Omental fat pad (tissue), 4 donors: ENCODE results near the gene UBTD1. TPM values are rescaled to one million over a fixed set of nuclear protein-coding genes. Genes with fewer than 3 reads are reported as not detected.
A peak's percentile ranks its signal among the peaks of the same experiment; 100 is the strongest.

Experiments
- ATAC-seq: fragments of 150-250 bp; one replicate; pipeline ENCODE4 v1.9.1; 2016; ENCODE audit warnings: mild to moderate bottlenecking, moderate library complexity; ENCODE audit not compliant: low FRiP score
- DNase-seq: peaks from one replicate; pipeline ENCODE4 v3.0.0-alpha.2; 2019; ENCODE audit warnings: low spot score
- total RNA-seq, 4 donors: library from RNA; depleted of rRNA; stranded (reverse); fragments of >200 nt; gene quantifications; one replicate each; pipeline ENCODE4 v1.1.0, GENCODE V29; 2016
- TF ChIP-seq, protein P1 (sequence below), 3 donors: fragments of 450-650 bp; IDR thresholded peaks; one replicate each; pipeline ENCODE4 v1.5.1; 2016 to 2017; ENCODE audit warnings: antibody characterized with exemption in 3 of 3, mild to moderate bottlenecking in 3 of 3, moderate library complexity in 2 of 3

Gene UBTD1
- total RNA-seq, 4 donors from 2014 or later, result 15.6 to 22.8 (median 19.2) TPM

DNA sequence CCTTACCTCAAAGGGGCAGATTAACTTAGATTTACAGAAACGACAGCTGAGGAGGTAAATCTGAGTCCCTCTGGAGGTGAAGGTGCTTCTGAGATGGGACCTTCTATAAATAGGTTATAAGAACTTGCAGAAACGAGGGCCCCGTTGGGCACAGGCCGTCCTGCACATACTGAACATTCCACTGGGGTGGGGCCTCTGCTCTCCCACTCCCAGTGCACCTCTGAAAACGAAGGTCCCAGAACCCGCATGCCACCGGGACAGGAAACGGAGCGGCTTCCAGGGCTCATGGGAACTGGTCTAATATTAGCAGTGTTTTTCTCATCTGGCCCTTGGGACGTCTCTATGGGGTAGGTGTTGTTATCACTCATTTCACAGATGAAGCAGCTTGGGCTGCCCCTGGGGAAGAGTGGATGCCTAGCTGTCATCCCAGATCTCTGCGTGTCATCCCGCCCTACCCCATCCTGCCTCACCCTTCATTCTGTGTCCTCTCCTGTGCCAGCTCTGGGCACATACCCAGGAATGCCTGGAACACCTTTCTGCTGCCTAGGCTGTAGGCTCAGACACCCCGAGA lies 110.4 kb downstream of the UBTD1 start:
- no peak for DNase-seq
- ATAC-seq, result no peak
- TF ChIP-seq, protein P1, sequence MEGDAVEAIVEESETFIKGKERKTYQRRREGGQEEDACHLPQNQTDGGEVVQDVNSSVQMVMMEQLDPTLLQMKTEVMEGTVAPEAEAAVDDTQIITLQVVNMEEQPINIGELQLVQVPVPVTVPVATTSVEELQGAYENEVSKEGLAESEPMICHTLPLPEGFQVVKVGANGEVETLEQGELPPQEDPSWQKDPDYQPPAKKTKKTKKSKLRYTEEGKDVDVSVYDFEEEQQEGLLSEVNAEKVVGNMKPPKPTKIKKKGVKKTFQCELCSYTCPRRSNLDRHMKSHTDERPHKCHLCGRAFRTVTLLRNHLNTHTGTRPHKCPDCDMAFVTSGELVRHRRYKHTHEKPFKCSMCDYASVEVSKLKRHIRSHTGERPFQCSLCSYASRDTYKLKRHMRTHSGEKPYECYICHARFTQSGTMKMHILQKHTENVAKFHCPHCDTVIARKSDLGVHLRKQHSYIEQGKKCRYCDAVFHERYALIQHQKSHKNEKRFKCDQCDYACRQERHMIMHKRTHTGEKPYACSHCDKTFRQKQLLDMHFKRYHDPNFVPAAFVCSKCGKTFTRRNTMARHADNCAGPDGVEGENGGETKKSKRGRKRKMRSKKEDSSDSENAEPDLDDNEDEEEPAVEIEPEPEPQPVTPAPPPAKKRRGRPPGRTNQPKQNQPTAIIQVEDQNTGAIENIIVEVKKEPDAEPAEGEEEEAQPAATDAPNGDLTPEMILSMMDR (IDR thresholded peaks at IDR 0.05), result no peak

DNA sequence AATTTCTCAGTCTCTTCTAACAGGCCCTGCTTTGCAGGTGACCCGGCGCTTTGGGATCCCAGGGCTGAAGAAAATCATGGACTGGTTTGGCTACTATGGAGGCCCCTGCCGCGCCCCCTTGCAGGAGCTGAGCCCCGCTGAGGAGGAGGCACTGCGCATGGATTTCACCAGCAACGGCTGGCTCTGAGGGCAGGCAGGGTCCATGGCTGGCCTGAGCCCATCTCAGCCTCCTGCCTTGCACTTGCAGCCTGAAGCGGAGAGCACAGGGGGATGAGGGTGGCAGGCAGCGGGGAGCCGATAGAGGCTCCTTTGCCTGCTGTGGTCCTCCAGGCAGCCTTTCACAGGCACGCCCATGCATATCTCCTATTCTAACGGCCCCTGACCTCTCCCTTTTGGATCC lies 112.7 kb downstream of the UBTD1 start:
- TF ChIP-seq, protein P1 (IDR thresholded peaks at IDR 0.05), result no peak
- DNase-seq (no peak), ATAC-seq (no peak)

DNA sequence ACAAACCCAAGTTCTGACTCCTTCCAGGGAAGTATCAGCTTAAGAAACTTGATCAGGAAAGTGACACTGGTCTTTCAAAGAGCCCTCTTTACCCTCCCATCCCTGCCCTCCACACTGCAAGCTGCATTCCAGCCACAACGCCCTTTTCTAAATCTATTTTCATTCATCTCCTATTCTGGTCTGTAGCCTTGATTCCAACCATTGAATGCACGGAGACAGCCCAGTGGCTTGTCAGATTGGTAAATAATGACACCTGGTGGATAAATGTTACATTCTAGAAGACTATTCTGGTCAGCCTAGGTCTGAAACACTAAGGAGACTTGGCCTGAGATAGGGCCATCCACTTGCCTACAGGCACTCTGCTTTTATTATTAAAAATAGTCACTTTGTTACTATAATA lies 113.7 kb downstream of the UBTD1 start:
- ATAC-seq (peak; percentile 81), DNase-seq (no peak)
- TF ChIP-seq, protein P1 (IDR thresholded peaks at IDR 0.05), result peak in 1 of 3 donors; percentile 24

DNA sequence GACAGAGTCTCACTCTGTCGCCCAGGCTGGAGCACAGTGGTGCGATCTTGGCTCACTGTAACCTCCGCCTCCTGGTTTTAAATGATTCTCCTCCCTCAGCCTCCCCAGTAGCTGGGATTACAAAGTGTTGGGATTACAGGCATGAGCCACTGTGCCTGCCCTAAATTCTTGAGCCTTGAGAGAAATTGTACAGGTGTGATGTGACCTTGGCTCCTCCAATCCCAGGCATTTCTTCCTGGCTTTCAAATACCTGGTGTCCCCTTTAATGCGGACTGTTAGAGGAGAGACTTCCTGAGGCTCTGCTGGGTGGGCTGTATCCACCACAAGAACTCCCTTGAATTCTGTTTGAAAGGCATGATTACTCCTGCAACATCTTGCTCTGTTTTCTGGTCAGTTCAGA lies 119.6 kb downstream of the UBTD1 start:
- DNase-seq (no peak), ATAC-seq (no peak)
- TF ChIP-seq, protein P1 (IDR thresholded peaks at IDR 0.05), result no peak

DNA sequence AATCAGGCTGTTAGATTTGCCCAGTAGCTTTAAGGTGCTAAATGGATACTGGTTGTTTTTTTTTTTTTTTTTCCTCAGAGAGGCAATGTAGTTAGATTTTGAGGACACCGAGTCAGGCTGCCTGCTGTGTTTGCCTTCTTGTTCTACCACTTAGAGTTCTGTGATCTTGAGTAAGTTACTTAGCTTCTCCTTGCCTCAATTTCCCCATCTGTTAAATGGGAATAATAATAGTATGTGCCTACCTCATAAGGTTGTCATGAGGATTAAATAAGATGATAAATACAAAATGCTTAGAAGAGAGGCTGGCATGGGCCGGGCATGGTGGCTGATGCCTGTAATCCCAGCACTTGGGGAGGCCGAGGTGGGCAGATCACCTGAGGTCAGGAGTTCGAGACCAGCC lies 120.0 kb downstream of the UBTD1 start:
- TF ChIP-seq, protein P1 (IDR thresholded peaks at IDR 0.05), result no peak
- ATAC-seq, result no peak
- DNase-seq, result no peak

Other genes starting within 250 kb of the UBTD1 start
- 10 to 100 TPM in 1 of 4 donors, 1 to 10 TPM in 3; 4.5 to 19.4 (median 5.3) TPM for gene ARHGAP19, start 206.3 kb upstream of the UBTD1 start, total RNA-seq
- gene FRAT1, start 179.7 kb upstream of the UBTD1 start, total RNA-seq, result 10 to 100 TPM in 1 of 4 donors, 1 to 10 TPM in 3; 4.2 to 22.9 (median 5.9) TPM
- 10 to 100 TPM in 3 of 4 donors, 1 to 10 TPM in 1; 8.4 to 32.9 (median 14.2) TPM for gene FRAT2, start 164.2 kb upstream of the UBTD1 start, total RNA-seq
- gene RRP12, start 97.6 kb upstream of the UBTD1 start, total RNA-seq, result 10 to 100 TPM; 14.2 to 89.3 (median 18.7) TPM
- 100 to 1,000 TPM; 158 to 217 (median 207) TPM for gene PGAM1, start 72.7 kb upstream of the UBTD1 start, total RNA-seq
- gene EXOSC1, start 52.9 kb upstream of the UBTD1 start, total RNA-seq, result 10 to 100 TPM; 17.4 to 25.9 (median 21.3) TPM
- 10 to 100 TPM; 27.7 to 43.5 (median 34.4) TPM for gene ZDHHC16, start 52.7 kb upstream of the UBTD1 start, total RNA-seq
- gene MMS19, start 502 bp upstream of the UBTD1 start, total RNA-seq, result 100 to 1,000 TPM in 1 of 4 donors, 10 to 100 TPM in 3; 44.4 to 117 (median 64.7) TPM
- gene ANKRD2, start 73.9 kb downstream of the UBTD1 start, total RNA-seq, result 1 to 10 TPM in 1 of 4 donors, not detected in 3; 2.7 TPM
- gene HOGA1, start 85.5 kb downstream of the UBTD1 start, total RNA-seq, result 10 to 100 TPM in 1 of 4 donors, 1 to 10 TPM in 3; 3.3 to 11.7 (median 7.6) TPM
- gene C10orf62, start 90.8 kb downstream of the UBTD1 start, total RNA-seq, result 1 to 10 TPM in 1 of 4 donors, under 1 TPM in 1, not detected in 2; 0.88 to 1.2 TPM
- 1 to 10 TPM in 3 of 4 donors, under 1 TPM in 1; 0.36 to 5.3 (median 2.5) TPM for gene MORN4, start 134.6 kb downstream of the UBTD1 start, total RNA-seq
- gene PI4K2A, start 141.7 kb downstream of the UBTD1 start, total RNA-seq, result 10 to 100 TPM; 11.7 to 33.9 (median 17.8) TPM
- gene AVPI1, start 188.3 kb downstream of the UBTD1 start, total RNA-seq, result 100 to 1,000 TPM in 2 of 4 donors, 10 to 100 TPM in 2; 17.7 to 195 (median 69.0) TPM
- 10 to 100 TPM; 16.7 to 23.0 (median 21.3) TPM for gene MARVELD1, start 214.8 kb downstream of the UBTD1 start, total RNA-seq
- gene ZFYVE27, start 238.2 kb downstream of the UBTD1 start, total RNA-seq, result 10 to 100 TPM; 17.9 to 27.1 (median 20.7) TPM